Activated T-helper 1 cell treated with anti-CD3 and anti-CD28 coated beads, Interleukin-12 subunit alpha, Interleukin-12 subunit beta, Interleukin-2, Interleukin-4 antibody, amounts not matched to agents 30 ng/mL and 10 ng/mL and 1 ng/mL, durations not matched to agents 14 hours and 24 hours and 36 hours (primary cell): ENCODE data around the gene PIM2. TPM values are rescaled to one million over a fixed set of nuclear protein-coding genes. Genes with fewer than 3 reads are reported as not detected.
A peak's percentile ranks its signal among the peaks of the same experiment; 100 is the strongest.

Source experiments
- DNase-seq: peaks from one replicate; pipeline ENCODE4 v3.0.0; 2021; ENCODE audit warnings: low spot score
- H3K27ac Mint-ChIP-seq: one replicate; pipeline ENCODE4 v1.8.0; 2021; ENCODE audit warnings: mild to moderate bottlenecking, mixed read lengths
- H3K27me3 Mint-ChIP-seq: one replicate; pipeline ENCODE4 v1.8.0; 2022; ENCODE audit warnings: mild to moderate bottlenecking, moderate library complexity, mixed read lengths; ENCODE audit not compliant: insufficient read depth
- H3K36me3 Mint-ChIP-seq: one replicate; pipeline ENCODE4 v1.8.0; 2021; ENCODE audit warnings: low read depth, mixed read lengths
- H3K4me1 Mint-ChIP-seq: one replicate; pipeline ENCODE4 v1.8.0; 2021; ENCODE audit warnings: low read depth, mixed read lengths
- H3K4me3 Mint-ChIP-seq: one replicate; pipeline ENCODE4 v1.8.0; 2021; ENCODE audit warnings: mild to moderate bottlenecking, moderate library complexity, mixed read lengths
- H3K9me3 Mint-ChIP-seq: one replicate; pipeline ENCODE4 v1.8.0; 2021; ENCODE audit warnings: mixed read lengths
- intact Hi-C: fragments of 100-400 bp; cut with micrococcal nuclease; formaldehyde crosslinking; loops from one replicate; pipeline ENCODE4 v1.15.1; 2024
- total RNA-seq: library from RNA; stranded (reverse); gene quantifications from 2 replicates; pipeline ENCODE4 v1.2.3, GENCODE V29; 2022

Gene PIM2
- total RNA-seq, 1 donor from 2014 or later = 475 TPM

DNA sequence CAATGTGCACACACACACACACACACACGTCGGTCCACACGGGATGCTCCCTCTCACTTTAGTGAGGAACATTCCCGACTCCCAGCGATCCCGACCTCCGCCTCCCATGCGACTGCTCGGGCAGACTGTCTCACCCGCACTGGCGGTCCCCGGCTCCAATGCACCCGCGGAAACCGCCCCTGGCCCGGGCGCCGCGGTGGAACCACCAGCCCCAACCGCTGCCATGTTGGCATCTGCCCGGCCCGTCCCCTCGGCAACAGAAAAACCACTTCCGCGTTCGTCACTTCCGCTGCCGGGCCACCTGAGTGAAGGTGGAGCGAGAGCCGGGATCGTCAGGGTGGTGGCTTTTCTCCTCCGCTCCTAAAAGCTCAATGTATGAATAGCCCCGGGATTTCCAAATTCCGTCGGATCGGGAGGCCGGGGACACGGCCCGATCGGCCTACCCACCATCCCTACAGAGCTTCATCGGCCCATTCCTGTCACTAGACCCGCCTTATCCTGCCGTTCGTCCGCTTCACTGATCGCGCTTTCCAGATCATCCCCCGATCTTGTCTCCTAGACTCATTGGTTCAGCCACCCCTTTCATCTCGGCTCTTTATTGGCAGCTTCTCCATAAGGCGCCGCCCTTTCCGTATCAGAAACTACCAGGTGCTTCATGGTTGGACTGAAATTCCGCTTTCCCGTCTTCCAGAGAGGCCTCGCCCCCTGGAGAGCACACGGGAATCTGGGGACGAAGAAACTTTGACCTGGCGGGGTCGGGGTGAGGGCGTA is 7.2 kb downstream of the PIM2 start, which contains the start of gene SLC35A2:
Gene SLC35A2 (minus strand): TSS at position 235 of the 771 bp plus-strand sequence. CDS start 10 bp downstream, at position 225.
- intact Hi-C loops = loop anchor here (1.0 to 10.0 kb wide), 3 partner anchors 14 to 253 kb away; partner anchors contain the start of genes MAGIX, PQBP1 and TIMM17B
- H3K27ac Mint-ChIP-seq = peak within 1 kb of the TSS; percentile 93
- peaks cover 36% of the 10 kb centered on the region for H3K36me3 Mint-ChIP-seq
- H3K4me1 Mint-ChIP-seq = peaks cover 35% of the 10 kb centered on the region
- H3K4me3 Mint-ChIP-seq = peak within 1 kb of the TSS; percentile 98
- DNase-seq = peak; percentile 85
- no peaks in the 10 kb centered on the region for H3K27me3 Mint-ChIP-seq
- H3K9me3 Mint-ChIP-seq = no peaks in the 10 kb centered on the region

DNA sequence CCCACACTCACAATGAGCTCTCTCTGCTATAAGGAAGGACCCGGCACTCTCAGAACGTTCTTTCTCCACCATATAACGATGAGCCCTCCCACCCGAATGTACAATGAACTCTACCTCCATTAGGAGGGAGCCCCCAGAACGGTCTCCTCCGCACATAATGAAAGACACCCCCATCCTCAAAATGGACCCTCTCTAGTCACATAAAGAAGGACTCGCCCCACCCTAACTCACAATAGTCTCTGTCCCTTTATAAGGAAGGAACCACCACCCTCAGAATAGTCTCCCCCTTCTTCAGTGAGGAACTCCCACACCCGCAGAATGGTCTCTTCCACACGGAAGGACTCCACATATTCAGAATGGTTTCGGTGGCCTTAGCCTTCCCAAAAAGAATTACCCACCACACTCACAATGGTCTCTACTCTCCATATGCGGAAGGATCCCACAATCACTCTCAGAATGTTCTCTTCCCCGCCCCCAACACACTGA is 7.9 kb downstream of the PIM2 start:
- peak overlapping the region; percentile 98 for H3K4me3 Mint-ChIP-seq
- intact Hi-C loops = loop anchor here (1.0 to 10.0 kb wide), 2 partner anchors 14 to 254 kb away; partner anchors contain the start of genes MAGIX, PQBP1 and TIMM17B
- peaks cover 35% of the 10 kb centered on the region for H3K4me1 Mint-ChIP-seq

DNA sequence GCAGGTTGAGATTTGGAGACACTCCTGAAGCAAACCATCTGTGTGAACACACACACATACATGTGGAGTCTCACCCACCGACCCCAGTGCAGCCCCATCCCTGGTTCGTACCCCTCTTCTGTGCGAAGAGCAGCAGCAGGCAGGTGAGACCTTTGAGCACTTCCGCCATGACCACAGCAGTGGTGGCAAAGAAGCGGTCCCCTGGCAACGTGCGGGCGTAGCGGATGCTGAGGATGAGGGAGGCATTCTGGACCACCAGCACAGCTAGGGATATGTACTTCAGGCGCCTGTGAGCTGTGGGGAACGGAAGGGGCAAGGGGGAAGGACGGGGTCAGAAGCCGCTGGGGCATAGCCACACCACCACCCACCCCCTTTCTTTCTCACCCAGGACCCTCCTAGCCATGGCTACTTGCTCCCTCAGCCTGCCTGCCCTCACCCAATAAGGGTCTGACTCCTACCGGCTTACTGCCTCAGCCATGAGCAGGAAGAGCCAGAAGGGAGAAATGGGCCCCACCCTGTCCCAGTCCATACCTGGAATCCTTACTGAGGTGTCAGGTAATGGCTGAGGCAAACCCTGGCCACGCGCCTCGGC is 9.0 kb downstream of the PIM2 start:
- no peaks in the 10 kb centered on the region for H3K27me3 Mint-ChIP-seq
- peaks cover 30% of the 10 kb centered on the region for H3K4me1 Mint-ChIP-seq
- no peak overlapping the region for H3K27ac Mint-ChIP-seq
- peak overlapping the region; percentile 98 for H3K4me3 Mint-ChIP-seq
- H3K9me3 Mint-ChIP-seq = no peaks in the 10 kb centered on the region
- no peak for DNase-seq
- peaks cover 29% of the 10 kb centered on the region for H3K36me3 Mint-ChIP-seq
- intact Hi-C loops = loop anchor here (10.0 kb wide), 1 partner anchor 255 kb away; the partner anchor contains the start of gene MAGIX

More for the DNA sequence above, 7.9 kb downstream of the PIM2 start:
- H3K27ac Mint-ChIP-seq = peak overlapping the region; percentile 93
- DNase-seq = no peak
- no peaks in the 10 kb centered on the region for H3K27me3 Mint-ChIP-seq
- no peaks in the 10 kb centered on the region for H3K9me3 Mint-ChIP-seq
- peaks cover 36% of the 10 kb centered on the region for H3K36me3 Mint-ChIP-seq

DNA sequence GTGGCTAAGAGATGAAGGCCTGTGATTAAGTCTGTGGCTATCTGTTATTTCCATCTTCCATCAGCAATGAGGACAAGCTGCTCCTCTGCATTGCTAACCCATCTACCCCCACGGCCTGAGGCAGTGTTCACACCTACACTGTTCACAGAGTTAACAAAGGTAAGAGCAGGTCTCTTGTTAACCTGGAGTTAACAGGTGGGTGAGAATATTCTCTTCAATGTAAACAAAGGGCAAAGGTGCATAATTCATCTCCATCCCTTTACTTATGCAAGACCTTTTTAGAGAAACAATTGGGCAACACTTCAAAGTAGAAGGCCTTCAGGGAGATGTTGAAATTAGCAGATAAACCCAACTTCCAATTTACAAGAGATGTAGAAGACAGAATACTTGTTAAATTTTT is 10.2 kb downstream of the PIM2 start:
- H3K4me3 Mint-ChIP-seq = no peak overlapping the region
- peaks cover 20% of the 10 kb centered on the region for H3K4me1 Mint-ChIP-seq
- no peak for DNase-seq
- no peaks in the 10 kb centered on the region for H3K9me3 Mint-ChIP-seq
- intact Hi-C loops = no loop called here
- no peak overlapping the region for H3K27ac Mint-ChIP-seq
- no peaks in the 10 kb centered on the region for H3K27me3 Mint-ChIP-seq
- H3K36me3 Mint-ChIP-seq = peaks cover 18% of the 10 kb centered on the region

DNA sequence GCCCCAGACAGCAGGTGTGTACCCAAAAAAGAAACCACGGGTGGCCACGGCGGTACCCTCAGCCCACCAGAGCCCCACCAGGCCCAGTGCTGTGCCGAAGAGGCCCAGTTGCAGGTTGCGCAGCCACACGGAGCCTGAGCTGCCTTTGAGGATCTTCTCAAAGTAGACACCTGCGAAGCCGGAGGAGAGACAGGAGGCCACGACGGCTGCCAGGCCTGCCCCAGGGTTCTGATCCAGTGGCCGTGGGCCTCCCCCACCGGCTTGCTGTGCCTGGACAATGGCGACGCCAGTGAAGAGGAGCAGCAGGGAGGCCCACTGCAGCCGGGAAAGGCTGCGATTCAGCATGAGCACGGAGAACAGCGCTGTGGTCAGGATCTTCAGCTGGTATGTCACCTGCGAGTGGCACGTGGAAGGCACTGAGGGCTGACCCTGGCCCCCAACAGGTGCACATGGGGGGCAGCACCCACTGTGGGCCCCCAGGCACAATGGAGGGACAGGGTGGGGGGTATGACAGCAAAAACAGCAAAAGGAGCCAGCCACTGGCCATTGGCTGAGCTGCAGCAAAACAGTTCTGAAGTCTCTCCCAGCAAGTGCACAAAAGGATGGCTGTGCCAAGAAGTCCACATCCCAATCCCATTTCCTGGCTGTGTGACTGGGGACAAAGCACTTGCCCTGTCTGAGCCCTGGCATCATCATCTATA is 13.6 kb downstream of the PIM2 start:
- peaks cover 8% of the 10 kb centered on the region for H3K36me3 Mint-ChIP-seq
- no peak overlapping the region for H3K4me3 Mint-ChIP-seq
- DNase-seq = no peak
- no peaks in the 10 kb centered on the region for H3K27me3 Mint-ChIP-seq
- no peaks in the 10 kb centered on the region for H3K9me3 Mint-ChIP-seq
- H3K4me1 Mint-ChIP-seq = peaks cover 1% of the 10 kb centered on the region
- intact Hi-C loops = no loop called here
- H3K27ac Mint-ChIP-seq = no peak overlapping the region

- H3K4me1 Mint-ChIP-seq = no peaks in the 10 kb centered on the region
- no peaks in the 10 kb centered on the region for H3K27me3 Mint-ChIP-seq
- H3K36me3 Mint-ChIP-seq = peaks cover 8% of the 10 kb centered on the region
- no peak for DNase-seq
- H3K9me3 Mint-ChIP-seq = no peaks in the 10 kb centered on the region
- intact Hi-C loops = no loop called here
- no peak overlapping the region for H3K4me3 Mint-ChIP-seq
- H3K27ac Mint-ChIP-seq = no peak overlapping the region
Measured at GRCh38 chrX:48904626-48905025, 14.2 kb downstream of the PIM2 start.

- intact Hi-C loops = no loop called here
- Mint-ChIP-seq H3K27me3 (no peaks in the 10 kb centered on the region), H3K9me3 (no peaks in the 10 kb centered on the region), H3K4me1 (no peaks in the 10 kb centered on the region), H3K36me3 (peaks cover 8% of the 10 kb centered on the region), H3K27ac (no peak overlapping the region), H3K4me3 (no peak overlapping the region)
- no peak for DNase-seq
Measured at GRCh38 chrX:48904180-48904579, 14.6 kb downstream of the PIM2 start.

DNA sequence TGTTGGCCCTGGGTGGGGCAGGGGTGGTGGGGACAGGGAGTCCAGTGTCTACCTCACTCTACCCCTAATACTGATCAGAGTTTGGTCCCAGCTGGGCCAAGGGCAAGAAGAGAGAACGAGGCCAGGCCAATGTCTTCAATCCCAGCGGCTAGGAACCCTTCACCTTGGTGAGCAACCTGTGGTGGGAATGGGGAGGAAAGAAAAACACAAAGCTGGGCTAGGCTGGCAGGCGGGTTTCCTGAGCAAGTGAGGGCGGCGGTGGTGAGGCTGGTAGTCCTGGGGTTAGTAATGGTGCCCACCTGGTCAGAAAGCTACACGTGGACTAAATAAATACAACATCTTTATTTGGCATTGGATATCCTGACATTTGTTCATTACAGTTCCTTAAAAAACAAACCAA is 15.5 kb downstream of the PIM2 start:
- no peak overlapping the region for H3K4me3 Mint-ChIP-seq
- no peaks in the 10 kb centered on the region for H3K27me3 Mint-ChIP-seq
- no peaks in the 10 kb centered on the region for H3K9me3 Mint-ChIP-seq

GRCh38 chrX:48902776-48903175 is 16.0 kb downstream of the PIM2 start:
- H3K4me3 Mint-ChIP-seq = no peak overlapping the region
- H3K4me1 Mint-ChIP-seq = no peaks in the 10 kb centered on the region
- no peak overlapping the region for H3K27ac Mint-ChIP-seq
- H3K36me3 Mint-ChIP-seq = peaks cover 8% of the 10 kb centered on the region
- intact Hi-C loops = no loop called here
- no peaks in the 10 kb centered on the region for H3K9me3 Mint-ChIP-seq
- no peaks in the 10 kb centered on the region for H3K27me3 Mint-ChIP-seq
- DNase-seq = no peak

More for the DNA sequence above, 15.5 kb downstream of the PIM2 start:
- DNase-seq = no peak
- intact Hi-C loops = no loop called here
- Mint-ChIP-seq H3K4me1 (no peaks in the 10 kb centered on the region), H3K27ac (no peak overlapping the region), H3K36me3 (peaks cover 8% of the 10 kb centered on the region)

- Mint-ChIP-seq H3K4me1 (no peaks in the 10 kb centered on the region), H3K36me3 (peaks cover 8% of the 10 kb centered on the region), H3K9me3 (no peaks in the 10 kb centered on the region), H3K27me3 (no peaks in the 10 kb centered on the region), H3K27ac (no peak overlapping the region), H3K4me3 (no peak overlapping the region)
- intact Hi-C loops = no loop called here
- DNase-seq = no peak
Measured at GRCh38 chrX:48902135-48902534, 16.7 kb downstream of the PIM2 start.

DNA sequence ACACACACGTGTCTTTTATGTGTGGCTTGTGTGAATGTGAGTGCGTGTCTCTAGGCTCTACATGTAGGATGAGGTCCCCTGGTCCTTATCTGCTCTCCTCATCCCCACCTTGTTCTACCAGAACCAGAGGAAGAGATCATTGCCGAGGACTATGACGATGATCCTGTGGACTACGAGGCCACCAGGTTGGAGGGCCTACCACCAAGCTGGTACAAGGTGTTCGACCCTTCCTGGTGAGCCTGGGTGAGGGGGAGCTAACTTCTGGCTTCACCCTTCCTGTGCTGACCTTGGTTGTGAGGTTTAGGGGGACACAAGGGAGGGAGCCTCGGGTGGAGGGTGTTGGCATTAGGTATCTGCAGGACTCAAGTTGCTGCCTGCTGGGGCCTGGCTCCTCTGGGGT is 17.8 kb downstream of the PIM2 start:
- H3K27me3 Mint-ChIP-seq = no peaks in the 10 kb centered on the region
- no peak overlapping the region for H3K4me3 Mint-ChIP-seq
- peaks cover 10% of the 10 kb centered on the region for H3K36me3 Mint-ChIP-seq
- H3K4me1 Mint-ChIP-seq = peaks cover 8% of the 10 kb centered on the region
- no peak overlapping the region for H3K27ac Mint-ChIP-seq
- intact Hi-C loops = no loop called here
- DNase-seq = no peak
- H3K9me3 Mint-ChIP-seq = no peaks in the 10 kb centered on the region

DNA sequence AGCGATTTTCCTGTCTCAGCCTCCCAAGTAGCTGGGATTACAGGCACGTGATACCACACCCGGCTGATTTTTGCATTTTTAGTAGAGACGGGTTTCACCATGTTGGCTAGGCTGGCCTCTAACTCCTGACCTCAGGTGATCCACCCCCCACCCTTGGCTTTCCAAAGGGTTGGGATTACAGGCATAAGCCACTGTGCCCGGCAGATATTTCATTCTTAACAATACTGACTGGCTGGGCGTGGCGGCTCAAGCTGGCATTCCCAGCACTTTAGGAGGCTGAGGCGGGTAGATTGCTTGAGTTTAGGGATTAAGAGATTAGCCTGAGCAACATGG is 19.8 kb downstream of the PIM2 start:
- Mint-ChIP-seq H3K27ac (no peak overlapping the region), H3K4me3 (peak overlapping the region; percentile 42), H3K9me3 (no peaks in the 10 kb centered on the region), H3K36me3 (peaks cover 15% of the 10 kb centered on the region), H3K27me3 (no peaks in the 10 kb centered on the region), H3K4me1 (peaks cover 8% of the 10 kb centered on the region)
- intact Hi-C loops = loop anchor here (2.0 to 10.0 kb wide), 3 partner anchors 203 to 366 kb away; partner anchors contain the start of genes FOXP3 and PPP1R3F
- DNase-seq = no peak
